ENCODE results near the gene HSF5. TPM values are rescaled to one million over a fixed set of nuclear protein-coding genes. Genes with fewer than 3 reads are reported as not detected.

Gene HSF5
- total RNA-seq, 4 donors from 2014 or later: under 0.01 to 0.13 TPM; not detected in 2

DNA sequence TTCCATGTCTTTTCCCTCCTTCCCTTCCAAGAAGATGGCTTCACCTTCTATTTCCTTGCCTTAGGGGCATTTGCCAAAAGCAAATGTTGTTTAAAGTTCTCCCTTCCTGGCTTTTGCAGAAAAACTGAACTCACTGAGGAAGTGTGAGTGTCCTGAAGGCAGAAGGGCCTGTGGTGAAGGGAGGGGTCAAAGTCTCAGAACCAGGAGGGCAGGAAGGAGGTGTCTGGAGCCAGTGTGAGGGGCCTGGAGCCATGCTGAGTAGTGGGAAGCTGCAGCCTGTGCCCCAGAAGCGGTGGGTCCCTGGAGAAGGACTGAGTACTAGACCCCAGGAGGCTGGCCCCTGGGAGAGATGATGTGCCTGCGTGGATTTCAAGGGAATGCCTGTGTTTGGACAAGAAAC lies 112.4 kb downstream of the HSF5 start:
- intact Hi-C loops (cut with DNase I): no loop called here
- 67% methylated on average over 2 of the region's 2 CpGs for WGBS

DNA sequence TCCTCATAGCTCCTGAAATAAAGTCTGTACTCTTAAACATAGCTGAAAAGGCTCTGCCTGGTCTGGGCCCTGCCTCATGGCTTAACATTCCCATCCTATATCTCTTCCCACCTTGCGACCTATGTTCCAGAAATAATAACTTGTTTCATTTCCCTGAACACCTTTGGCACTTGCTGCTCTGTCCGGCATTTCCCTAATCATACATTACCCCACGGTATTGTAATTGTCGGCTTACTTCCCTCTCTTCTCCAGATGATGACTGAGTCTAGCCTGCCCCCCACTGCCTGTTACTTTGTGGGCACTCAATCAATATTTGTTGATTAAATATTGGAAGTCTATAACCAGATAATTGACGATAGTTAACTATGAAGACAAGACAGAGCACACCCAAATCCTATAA lies 113.0 kb downstream of the HSF5 start:
- intact Hi-C loops (cut with DNase I): no loop called here
- 70% methylated on average over 5 of the region's 5 CpGs for WGBS
- no peaks in the 10 kb centered on the region for H3K36me3 ChIP-seq
- no peak overlapping the region for H3K4me3 ChIP-seq
- no peak for DNase-seq (ENCODE audit: extremely low spot score)
- H3K9me3 ChIP-seq: no peaks in the 10 kb centered on the region
- TF ChIP-seq POLR2AphosphoS5 (IDR thresholded peaks at IDR 0.05): no peak
- TF ChIP-seq, protein P1, sequence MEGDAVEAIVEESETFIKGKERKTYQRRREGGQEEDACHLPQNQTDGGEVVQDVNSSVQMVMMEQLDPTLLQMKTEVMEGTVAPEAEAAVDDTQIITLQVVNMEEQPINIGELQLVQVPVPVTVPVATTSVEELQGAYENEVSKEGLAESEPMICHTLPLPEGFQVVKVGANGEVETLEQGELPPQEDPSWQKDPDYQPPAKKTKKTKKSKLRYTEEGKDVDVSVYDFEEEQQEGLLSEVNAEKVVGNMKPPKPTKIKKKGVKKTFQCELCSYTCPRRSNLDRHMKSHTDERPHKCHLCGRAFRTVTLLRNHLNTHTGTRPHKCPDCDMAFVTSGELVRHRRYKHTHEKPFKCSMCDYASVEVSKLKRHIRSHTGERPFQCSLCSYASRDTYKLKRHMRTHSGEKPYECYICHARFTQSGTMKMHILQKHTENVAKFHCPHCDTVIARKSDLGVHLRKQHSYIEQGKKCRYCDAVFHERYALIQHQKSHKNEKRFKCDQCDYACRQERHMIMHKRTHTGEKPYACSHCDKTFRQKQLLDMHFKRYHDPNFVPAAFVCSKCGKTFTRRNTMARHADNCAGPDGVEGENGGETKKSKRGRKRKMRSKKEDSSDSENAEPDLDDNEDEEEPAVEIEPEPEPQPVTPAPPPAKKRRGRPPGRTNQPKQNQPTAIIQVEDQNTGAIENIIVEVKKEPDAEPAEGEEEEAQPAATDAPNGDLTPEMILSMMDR (IDR thresholded peaks at IDR 0.05): no peak
- TF ChIP-seq EP300 (IDR thresholded peaks at IDR 0.05): no peak
- no peak for TF ChIP-seq POLR2A (IDR thresholded peaks at IDR 0.05; ENCODE audit: low read depth)
- no peaks in the 10 kb centered on the region for H3K27me3 ChIP-seq
- H3K27ac ChIP-seq (replicated peaks in 1 of 4): no peak overlapping the region
- no peaks in the 10 kb centered on the region for H3K4me1 ChIP-seq

More for the DNA sequence above, 112.4 kb downstream of the HSF5 start:
- DNase-seq (ENCODE audit: extremely low spot score): no peak
- Histone ChIP-seq H3K27me3 (no peaks in the 10 kb centered on the region), H3K4me3 (no peak overlapping the region), H3K9me3 (no peaks in the 10 kb centered on the region), H3K36me3 (no peaks in the 10 kb centered on the region), H3K4me1 (no peaks in the 10 kb centered on the region), H3K27ac (replicated peaks in 1 of 4) (no peak overlapping the region)
- TF ChIP-seq POLR2A (IDR thresholded peaks at IDR 0.05; ENCODE audit: low read depth) (no peak), POLR2AphosphoS5 (IDR thresholded peaks at IDR 0.05) (no peak), EP300 (IDR thresholded peaks at IDR 0.05) (no peak)
- TF ChIP-seq, protein P1 (IDR thresholded peaks at IDR 0.05): no peak

DNA sequence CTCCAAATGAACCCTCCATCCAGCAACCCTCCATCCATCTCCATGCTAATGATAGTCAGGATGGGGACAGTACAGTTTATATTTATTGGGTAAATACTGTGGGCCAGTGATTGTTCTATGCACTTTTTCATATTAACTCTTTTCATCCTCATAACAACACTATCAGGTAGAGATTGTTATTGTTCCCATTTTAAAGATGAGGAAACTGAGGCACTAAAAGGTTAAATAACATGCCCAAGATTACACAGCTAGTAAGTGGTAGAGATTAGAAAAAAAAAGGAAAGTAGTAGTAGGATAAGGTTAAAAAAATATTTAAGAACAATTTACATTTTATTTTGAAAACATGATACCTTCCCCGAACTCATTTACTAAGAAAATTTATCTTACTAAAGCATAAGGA lies 114.3 kb downstream of the HSF5 start:
- WGBS: 85% methylated on average over 1 of the region's 1 CpG
- Histone ChIP-seq H3K4me3 (no peak overlapping the region), H3K27me3 (no peaks in the 10 kb centered on the region), H3K4me1 (no peaks in the 10 kb centered on the region), H3K27ac (replicated peaks in 1 of 4) (no peak overlapping the region), H3K36me3 (no peaks in the 10 kb centered on the region), H3K9me3 (no peaks in the 10 kb centered on the region)
- TF ChIP-seq, protein P1 (IDR thresholded peaks at IDR 0.05): no peak
- TF ChIP-seq POLR2A (IDR thresholded peaks at IDR 0.05; ENCODE audit: low read depth) (no peak), POLR2AphosphoS5 (IDR thresholded peaks at IDR 0.05) (no peak), EP300 (IDR thresholded peaks at IDR 0.05) (no peak)
- intact Hi-C loops (cut with DNase I): no loop called here
- no peak for DNase-seq (ENCODE audit: extremely low spot score)

DNA sequence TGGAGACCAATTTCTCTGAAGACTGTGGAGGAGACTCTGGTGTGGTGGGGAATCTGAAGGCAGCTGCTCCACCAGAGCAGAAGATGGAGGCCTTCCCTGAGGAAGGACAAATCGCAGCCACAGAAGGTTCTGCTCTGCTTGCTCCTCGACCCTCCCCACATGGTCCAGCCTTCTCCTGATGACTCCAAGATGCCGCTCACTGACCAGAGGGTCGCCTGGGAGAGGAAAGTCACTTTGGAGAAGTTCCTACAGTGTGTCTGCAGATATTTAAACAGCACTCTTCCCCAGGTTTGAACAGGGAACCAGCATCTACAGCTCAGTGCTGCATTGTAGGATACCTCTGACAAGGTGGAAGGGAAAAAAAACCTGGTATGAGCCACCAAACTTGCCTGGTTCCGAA lies 115.2 kb downstream of the HSF5 start:
- no peaks in the 10 kb centered on the region for H3K36me3 ChIP-seq
- TF ChIP-seq POLR2A (IDR thresholded peaks at IDR 0.05; ENCODE audit: low read depth) (no peak), EP300 (IDR thresholded peaks at IDR 0.05) (no peak), POLR2AphosphoS5 (IDR thresholded peaks at IDR 0.05) (no peak)
- TF ChIP-seq, protein P1 (IDR thresholded peaks at IDR 0.05): no peak
- 89% methylated on average over 5 of the region's 5 CpGs for WGBS

DNA sequence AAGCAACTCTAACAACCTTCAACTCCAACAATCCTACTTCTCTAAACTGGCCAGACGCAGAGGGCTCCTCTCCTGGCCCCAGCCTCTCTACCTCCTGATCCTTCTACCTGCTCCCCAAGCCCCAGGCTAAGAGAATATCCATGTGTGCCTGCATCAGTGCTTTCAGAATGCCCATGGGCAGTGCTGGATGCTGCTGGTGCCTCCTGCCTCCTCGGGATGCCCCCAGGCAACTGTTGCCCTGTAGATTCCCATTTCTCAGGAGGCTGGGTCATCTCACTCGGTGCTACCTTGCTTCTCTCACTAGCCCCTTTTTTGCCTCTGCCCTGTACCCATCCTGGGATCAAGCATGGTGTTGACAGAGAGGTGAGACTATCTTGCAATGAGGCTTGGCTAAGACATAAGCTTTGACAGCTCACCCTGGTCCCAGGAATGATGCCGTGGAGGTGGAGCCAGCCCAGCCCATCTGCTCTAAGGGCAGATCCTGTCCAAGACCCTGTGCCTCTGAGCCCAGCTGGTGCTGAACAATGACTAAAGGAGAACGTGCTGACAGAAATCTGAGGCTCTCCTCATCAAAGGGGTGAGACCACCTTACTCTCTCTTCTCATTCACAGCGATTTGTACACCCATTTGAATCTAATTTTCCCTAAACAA lies 116.8 kb downstream of the HSF5 start:
- no peaks in the 10 kb centered on the region for H3K36me3 ChIP-seq
- no peaks in the 10 kb centered on the region for H3K27me3 ChIP-seq
- H3K27ac ChIP-seq (replicated peaks in 1 of 4): no peak overlapping the region
- H3K4me3 ChIP-seq: no peak overlapping the region
- H3K4me1 ChIP-seq: no peaks in the 10 kb centered on the region
- no peak for TF ChIP-seq EP300 (IDR thresholded peaks at IDR 0.05)
- TF ChIP-seq POLR2AphosphoS5 (IDR thresholded peaks at IDR 0.05): no peak
- no peak for TF ChIP-seq POLR2A (IDR thresholded peaks at IDR 0.05; ENCODE audit: low read depth)
- TF ChIP-seq, protein P1 (IDR thresholded peaks at IDR 0.05): no peak
- no peak for DNase-seq (ENCODE audit: extremely low spot score)
- WGBS: 89% methylated on average over 5 of the region's 6 CpGs
- intact Hi-C loops (cut with DNase I): no loop called here
- no peaks in the 10 kb centered on the region for H3K9me3 ChIP-seq

More for the DNA sequence above, 115.2 kb downstream of the HSF5 start:
- no peak overlapping the region for H3K4me3 ChIP-seq
- DNase-seq (ENCODE audit: extremely low spot score): no peak
- H3K27ac ChIP-seq (replicated peaks in 1 of 4): no peak overlapping the region
- H3K9me3 ChIP-seq: no peaks in the 10 kb centered on the region
- no peaks in the 10 kb centered on the region for H3K27me3 ChIP-seq
- H3K4me1 ChIP-seq: no peaks in the 10 kb centered on the region
- intact Hi-C loops (cut with DNase I): no loop called here

All from esophagus muscularis mucosa (tissue), 4 donors.